C4-2B (cell line): ENCODE data around the gene C2CD5.

Source experiments
- H3K27ac ChIP-seq: fragments of 450-650 bp; 2 replicates; pipeline ENCODE4 v1.5.1; 2017
- CTCF ChIP-seq: fragments of 450-650 bp; conservative IDR thresholded peaks from 2 replicates; pipeline ENCODE4 v1.5.1; 2017; ENCODE audit warnings: mild to moderate bottlenecking
- ZFX ChIP-seq: fragments of 450-650 bp; IDR thresholded peaks from 2 replicates; pipeline ENCODE4 v1.6.1; 2017

C2CD5 gene

GRCh38 chr12:22477166-22477893 is 67.0 kb downstream of the C2CD5 start:
- no peak overlapping the region for H3K27ac ChIP-seq
- TF ChIP-seq ZFX: no peak
- TF ChIP-seq CTCF: no peak

- no peak overlapping the region for H3K27ac ChIP-seq
- TF ChIP-seq CTCF: no peak
- TF ChIP-seq ZFX: no peak
These were observed 68.2 kb downstream of the C2CD5 start for GRCh38 chr12:22476133-22476532.

- TF ChIP-seq ZFX: no peak
- TF ChIP-seq CTCF: peak; percentile 28
- no peak overlapping the region for H3K27ac ChIP-seq
These were observed 69.2 kb downstream of the C2CD5 start for GRCh38 chr12:22474970-22475720.

- no peak overlapping the region for H3K27ac ChIP-seq
- TF ChIP-seq ZFX (no peak), CTCF (no peak)
These were observed 71.1 kb downstream of the C2CD5 start for GRCh38 chr12:22473212-22473611.

- no peak overlapping the region for H3K27ac ChIP-seq
- TF ChIP-seq CTCF (no peak), ZFX (no peak)
These were observed 77.2 kb downstream of the C2CD5 start for GRCh38 chr12:22467190-22467589.

- H3K27ac ChIP-seq: no peak overlapping the region
These were observed 81.0 kb downstream of the C2CD5 start for GRCh38 chr12:22463306-22463705.

More at GRCh38 chr12:22463306-22463705, 81.0 kb downstream of the C2CD5 start:
- TF ChIP-seq CTCF (no peak), ZFX (no peak)
